ENCODE measurements around the gene FAM187B. TPM values are rescaled to one million over a fixed set of nuclear protein-coding genes. Genes with fewer than 3 reads are reported as not detected.

The FAM187B gene
- total RNA-seq, 2 donors from 2014 or later = 1.1 TPM; not detected in 1

DNA sequence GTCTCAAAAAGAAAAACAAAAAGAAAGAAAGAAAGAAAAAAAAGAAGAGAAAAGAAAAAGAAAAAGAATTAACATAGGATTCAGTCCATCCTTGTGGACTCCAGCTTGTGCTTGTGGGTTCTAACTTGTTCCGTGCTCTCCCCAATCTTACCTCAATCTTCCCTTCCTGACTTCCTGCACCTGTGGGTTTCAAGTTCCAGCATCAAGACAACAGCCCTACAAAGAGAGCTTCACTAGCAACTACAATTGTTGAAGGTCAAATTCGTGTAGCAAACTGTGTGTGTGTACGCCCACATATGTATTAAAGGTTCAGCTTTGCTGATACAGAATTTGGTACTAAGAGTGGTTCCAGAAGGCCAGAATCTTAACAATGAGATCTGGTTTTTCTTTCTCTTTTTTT, 48.7 kb downstream of the FAM187B start:
- no peak for DNase-seq (ENCODE audit: low spot score)
- H3K36me3 ChIP-seq = no peaks in the 10 kb centered on the region
- H3K4me3 ChIP-seq = no peak overlapping the region
- no peak for TF ChIP-seq POLR2A (IDR thresholded peaks at IDR 0.05)
- TF ChIP-seq POLR2AphosphoS5 (IDR thresholded peaks at IDR 0.05) = no peak
- TF ChIP-seq, protein P1, sequence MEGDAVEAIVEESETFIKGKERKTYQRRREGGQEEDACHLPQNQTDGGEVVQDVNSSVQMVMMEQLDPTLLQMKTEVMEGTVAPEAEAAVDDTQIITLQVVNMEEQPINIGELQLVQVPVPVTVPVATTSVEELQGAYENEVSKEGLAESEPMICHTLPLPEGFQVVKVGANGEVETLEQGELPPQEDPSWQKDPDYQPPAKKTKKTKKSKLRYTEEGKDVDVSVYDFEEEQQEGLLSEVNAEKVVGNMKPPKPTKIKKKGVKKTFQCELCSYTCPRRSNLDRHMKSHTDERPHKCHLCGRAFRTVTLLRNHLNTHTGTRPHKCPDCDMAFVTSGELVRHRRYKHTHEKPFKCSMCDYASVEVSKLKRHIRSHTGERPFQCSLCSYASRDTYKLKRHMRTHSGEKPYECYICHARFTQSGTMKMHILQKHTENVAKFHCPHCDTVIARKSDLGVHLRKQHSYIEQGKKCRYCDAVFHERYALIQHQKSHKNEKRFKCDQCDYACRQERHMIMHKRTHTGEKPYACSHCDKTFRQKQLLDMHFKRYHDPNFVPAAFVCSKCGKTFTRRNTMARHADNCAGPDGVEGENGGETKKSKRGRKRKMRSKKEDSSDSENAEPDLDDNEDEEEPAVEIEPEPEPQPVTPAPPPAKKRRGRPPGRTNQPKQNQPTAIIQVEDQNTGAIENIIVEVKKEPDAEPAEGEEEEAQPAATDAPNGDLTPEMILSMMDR (IDR thresholded peaks at IDR 0.05) = no peak
- H3K27me3 ChIP-seq (replicated peaks; ENCODE audit: insufficient read depth) = no peaks in the 10 kb centered on the region
- 84% methylated on average over 3 of the region's 3 CpGs for WGBS
- no peak overlapping the region for H3K27ac ChIP-seq
- intact Hi-C loops (cut with DNase I) = no loop called here
- H3K4me1 ChIP-seq (replicated peaks) = no peaks in the 10 kb centered on the region
- H3K9me3 ChIP-seq = no peaks in the 10 kb centered on the region

DNA sequence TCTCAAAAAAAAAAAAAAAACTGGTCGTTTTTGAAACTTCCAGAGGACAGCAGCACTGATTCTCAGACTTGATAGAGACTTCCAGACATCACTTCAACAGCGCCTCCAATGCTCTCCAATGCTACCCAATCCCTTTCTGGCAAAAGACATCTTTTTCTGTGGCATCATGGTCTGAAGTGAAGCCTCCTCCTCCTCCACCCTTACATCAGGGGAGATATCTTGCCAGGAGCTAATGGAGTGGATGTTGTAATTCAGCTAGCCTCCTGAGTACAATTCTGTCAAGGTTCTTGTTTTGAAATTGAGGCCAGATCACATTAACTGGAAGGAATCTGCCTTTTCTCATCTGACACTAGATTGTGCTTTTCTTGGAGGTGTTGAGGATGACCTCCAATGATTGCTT, 49.8 kb downstream of the FAM187B start:
- intact Hi-C loops (cut with DNase I) = no loop called here
- no peaks in the 10 kb centered on the region for H3K4me1 ChIP-seq (replicated peaks)
- no peak overlapping the region for H3K27ac ChIP-seq
- TF ChIP-seq POLR2A (IDR thresholded peaks at IDR 0.05) (no peak), POLR2AphosphoS5 (IDR thresholded peaks at IDR 0.05) (no peak)
- TF ChIP-seq, protein P1 (IDR thresholded peaks at IDR 0.05) = no peak
- 67% methylated on average over 2 of the region's 2 CpGs for WGBS
- no peaks in the 10 kb centered on the region for H3K27me3 ChIP-seq (replicated peaks; ENCODE audit: insufficient read depth)
- H3K9me3 ChIP-seq = no peaks in the 10 kb centered on the region
- DNase-seq (ENCODE audit: low spot score) = no peak
- H3K36me3 ChIP-seq = no peaks in the 10 kb centered on the region
- H3K4me3 ChIP-seq = no peak overlapping the region

GRCh38 chr19:35177377-35178274, 50.9 kb downstream of the FAM187B start:
- DNase-seq (ENCODE audit: low spot score) = no peak
- intact Hi-C loops (cut with DNase I) = no loop called here
- no peaks in the 10 kb centered on the region for H3K4me1 ChIP-seq (replicated peaks)
- H3K36me3 ChIP-seq = no peaks in the 10 kb centered on the region
- no peaks in the 10 kb centered on the region for H3K9me3 ChIP-seq
- H3K27ac ChIP-seq = no peak overlapping the region
- H3K4me3 ChIP-seq = no peak overlapping the region
- WGBS = 79% methylated on average over 7 of the region's 7 CpGs
- TF ChIP-seq POLR2A (IDR thresholded peaks at IDR 0.05) = no peak
- TF ChIP-seq POLR2AphosphoS5 (IDR thresholded peaks at IDR 0.05) = no peak
- TF ChIP-seq, protein P1 (IDR thresholded peaks at IDR 0.05) = no peak
- H3K27me3 ChIP-seq (replicated peaks; ENCODE audit: insufficient read depth) = no peaks in the 10 kb centered on the region

GRCh38 chr19:35176181-35176570, 52.4 kb downstream of the FAM187B start:
- H3K27me3 ChIP-seq (replicated peaks; ENCODE audit: insufficient read depth) = no peaks in the 10 kb centered on the region
- WGBS = 59% methylated on average over 3 of the region's 3 CpGs
- no peaks in the 10 kb centered on the region for H3K9me3 ChIP-seq
- intact Hi-C loops (cut with DNase I) = no loop called here
- no peaks in the 10 kb centered on the region for H3K4me1 ChIP-seq (replicated peaks)
- no peak overlapping the region for H3K4me3 ChIP-seq
- no peak for DNase-seq (ENCODE audit: low spot score)
- H3K27ac ChIP-seq = no peak overlapping the region
- TF ChIP-seq POLR2A (IDR thresholded peaks at IDR 0.05) (no peak), POLR2AphosphoS5 (IDR thresholded peaks at IDR 0.05) (no peak)
- TF ChIP-seq, protein P1 (IDR thresholded peaks at IDR 0.05) = no peak
- no peaks in the 10 kb centered on the region for H3K36me3 ChIP-seq

Other genes with a start within 250 kb of the FAM187B start
- gene GRAMD1A, start 228.4 kb downstream of the FAM187B start, total RNA-seq = 100 to 1,000 TPM in 1 of 2 donors, 10 to 100 TPM in 1; 32.2 to 120 TPM
- 10 to 100 TPM in 1 of 2 donors, 1 to 10 TPM in 1; 9.7 to 10.6 TPM for gene SCN1B, start 198.3 kb downstream of the FAM187B start, total RNA-seq
- gene HPN, start 187.0 kb downstream of the FAM187B start, total RNA-seq = 10 to 100 TPM; 14.8 to 22.6 TPM
- 1,000 to 10,000 TPM in 1 of 2 donors, 100 to 1,000 TPM in 1; 365 to 1,352 TPM for gene FXYD3, start 112.9 kb downstream of the FAM187B start, total RNA-seq
- gene LGI4, start 93.7 kb downstream of the FAM187B start, total RNA-seq = 10 to 100 TPM in 1 of 2 donors, 1 to 10 TPM in 1; 9.1 to 16.3 TPM
- gene FXYD1, start 89.9 kb downstream of the FAM187B start, total RNA-seq = 10 to 100 TPM; 15.9 to 30.6 TPM
- not detected for gene FXYD7, start 85.5 kb downstream of the FAM187B start, total RNA-seq
- 10 to 100 TPM; 18.8 to 43.2 TPM for gene FXYD5, start 74.0 kb downstream of the FAM187B start, total RNA-seq
- 100 to 1,000 TPM; 119 to 202 TPM for gene LSR, start 20.3 kb upstream of the FAM187B start, total RNA-seq
- 100 to 1,000 TPM; 107 to 151 TPM for gene USF2, start 40.2 kb upstream of the FAM187B start, total RNA-seq
- gene HAMP, start 53.8 kb upstream of the FAM187B start, total RNA-seq = 1 to 10 TPM; 2.0 to 2.2 TPM
- 10 to 100 TPM in 1 of 2 donors, not detected in 1; 13.9 TPM for gene MAG, start 63.4 kb upstream of the FAM187B start, total RNA-seq
- 10 to 100 TPM in 1 of 2 donors, not detected in 1; 14.0 TPM for gene CD22, start 100.4 kb upstream of the FAM187B start, total RNA-seq
- gene FFAR1, start 119.2 kb upstream of the FAM187B start, total RNA-seq = under 1 TPM in 1 of 2 donors, not detected in 1; 0.28 TPM
- gene FFAR3, start 129.7 kb upstream of the FAM187B start, total RNA-seq = 1 to 10 TPM in 1 of 2 donors, not detected in 1; 1.6 TPM
- not detected for gene GPR42, start 142.3 kb upstream of the FAM187B start, total RNA-seq
- under 1 TPM in 1 of 2 donors, not detected in 1; 0.87 TPM for gene FFAR2, start 219.5 kb upstream of the FAM187B start, total RNA-seq

Data from prostate gland (tissue), 2 donors.